Calu3 (cell line): ENCODE data around the gene DEGS1. TPM values are rescaled to one million over a fixed set of nuclear protein-coding genes. Genes with fewer than 3 reads are reported as not detected.

Experiments used
- Bru-seq: library from RNA; stranded (reverse); fragments of 400-500 nt; gene quantifications from one replicate; lab custom pipeline; 2021; lab: Mats Ljungman, UMichigan
- BruChase-seq, 2 experiments: library from RNA; stranded (reverse); fragments of 400-500 nt; gene quantifications; one replicate each; lab custom pipeline; 2021; lab: Mats Ljungman, UMichigan
- BruUV-seq: library from RNA; stranded (reverse); fragments of 400-500 nt; replicated peaks from 2 replicates; lab custom pipeline; 2021; lab: Mats Ljungman, UMichigan
- CTCF ChIA-PET: fragments of 300-600 bp; sonication (Branson Sonifier 250); formaldehyde crosslinking; loops from one replicate; lab custom pipeline; 2022; ENCODE audit warnings: antibody characterized with exemption; lab: Charles Lee
- DNase-seq: peaks from one replicate; pipeline ENCODE4 v3.0.0; 2022
- H3K27ac Mint-ChIP-seq: one replicate; pipeline ENCODE4 v1.8.0; 2022; ENCODE audit warnings: mixed read lengths; ENCODE audit not compliant: unreplicated experiment
- H3K27me3 Mint-ChIP-seq: one replicate; pipeline ENCODE4 v1.8.0; 2022; ENCODE audit warnings: mixed read lengths; ENCODE audit not compliant: unreplicated experiment
- H3K36me3 Mint-ChIP-seq: one replicate; pipeline ENCODE4 v1.8.0; 2022; ENCODE audit warnings: mild to moderate bottlenecking, moderate library complexity, mixed read lengths; ENCODE audit not compliant: insufficient read depth, unreplicated experiment
- H3K4me1 Mint-ChIP-seq: one replicate; pipeline ENCODE4 v1.8.0; 2022; ENCODE audit warnings: mild to moderate bottlenecking, low read depth, mixed read lengths; ENCODE audit not compliant: unreplicated experiment
- H3K4me3 Mint-ChIP-seq: one replicate; pipeline ENCODE4 v1.8.0; 2022; ENCODE audit warnings: mild to moderate bottlenecking, low read depth, moderate library complexity, mixed read lengths; ENCODE audit not compliant: unreplicated experiment
- H3K9me3 Mint-ChIP-seq: one replicate; pipeline ENCODE4 v1.8.0; 2022; ENCODE audit warnings: low read depth, mixed read lengths; ENCODE audit not compliant: unreplicated experiment
- intact Hi-C: fragments of 100-400 bp; cut with micrococcal nuclease; formaldehyde crosslinking; loops from one replicate; pipeline ENCODE4 v1.10.0; 2022; ENCODE audit not compliant: unreplicated experiment
- long read RNA-seq: library from polyadenylated mRNA; stranded (forward); transcript quantifications from one replicate; pipeline ENCODE4 v2.0.0, GENCODE V29; 2022
- total RNA-seq: library from RNA; stranded (reverse); gene quantifications from 2 replicates; pipeline ENCODE4 v1.2.3, GENCODE V29; 2022
- TF ChIP-seq, protein P1 (sequence below): fragments of 200-600 bp; IDR thresholded peaks from one replicate; pipeline ENCODE4 v1.8.0; 2022; ENCODE audit warnings: antibody characterized with exemption; ENCODE audit not compliant: unreplicated experiment

DEGS1 gene
- total RNA-seq = 58.1 and 72.5 TPM in 2 replicates
- percentile 85 among the genes with signal in this experiment for Bru-seq, nascent RNA
- BruChase-seq, experiment 1, labeled RNA remaining after a 6-hour chase = percentile 96 among the genes with signal in this experiment
- percentile 93 among the genes with signal in this experiment for BruChase-seq, experiment 2, labeled RNA remaining after a 2-hour chase
- long read RNA-seq, transcript DEGS1-201 (3 exons, 2,101 nt) = major isoform, 98 of 503 reads
- long read RNA-seq, partial matches to known transcripts = 3 of 503 reads
- long read RNA-seq, other reads (novel, unspliced or antisense) = 402 of 503 reads

- H3K9me3 Mint-ChIP-seq = no peaks in the 10 kb centered on the region
- DNase-seq = peak; percentile 87
- peaks cover 34% of the 10 kb centered on the region for H3K36me3 Mint-ChIP-seq
- TF ChIP-seq, protein P1, sequence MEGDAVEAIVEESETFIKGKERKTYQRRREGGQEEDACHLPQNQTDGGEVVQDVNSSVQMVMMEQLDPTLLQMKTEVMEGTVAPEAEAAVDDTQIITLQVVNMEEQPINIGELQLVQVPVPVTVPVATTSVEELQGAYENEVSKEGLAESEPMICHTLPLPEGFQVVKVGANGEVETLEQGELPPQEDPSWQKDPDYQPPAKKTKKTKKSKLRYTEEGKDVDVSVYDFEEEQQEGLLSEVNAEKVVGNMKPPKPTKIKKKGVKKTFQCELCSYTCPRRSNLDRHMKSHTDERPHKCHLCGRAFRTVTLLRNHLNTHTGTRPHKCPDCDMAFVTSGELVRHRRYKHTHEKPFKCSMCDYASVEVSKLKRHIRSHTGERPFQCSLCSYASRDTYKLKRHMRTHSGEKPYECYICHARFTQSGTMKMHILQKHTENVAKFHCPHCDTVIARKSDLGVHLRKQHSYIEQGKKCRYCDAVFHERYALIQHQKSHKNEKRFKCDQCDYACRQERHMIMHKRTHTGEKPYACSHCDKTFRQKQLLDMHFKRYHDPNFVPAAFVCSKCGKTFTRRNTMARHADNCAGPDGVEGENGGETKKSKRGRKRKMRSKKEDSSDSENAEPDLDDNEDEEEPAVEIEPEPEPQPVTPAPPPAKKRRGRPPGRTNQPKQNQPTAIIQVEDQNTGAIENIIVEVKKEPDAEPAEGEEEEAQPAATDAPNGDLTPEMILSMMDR = no peak
- peak within 1 kb of the TSS; percentile 77 for H3K27ac Mint-ChIP-seq
- CTCF ChIA-PET = interaction anchor here (0.6 to 0.8 kb wide), 4 partner anchors 30 to 303 kb away, joined by 3 to 6 read pairs (median 5); no protein-coding TSS in a partner anchor
- H3K4me1 Mint-ChIP-seq = peaks cover 19% of the 10 kb centered on the region
- BruUV-seq = no TSS peak
- intact Hi-C loops = no loop called here
- no peaks in the 10 kb centered on the region for H3K27me3 Mint-ChIP-seq
- H3K4me3 Mint-ChIP-seq = peak within 1 kb of the TSS; percentile 88
These were observed at the start of gene DEGS1 for GRCh38 chr1:224182866-224183590. TSS of gene DEGS1 (plus strand) at chr1:224183240. CDS start at chr1:224183337, 97 bp downstream.

DNA sequence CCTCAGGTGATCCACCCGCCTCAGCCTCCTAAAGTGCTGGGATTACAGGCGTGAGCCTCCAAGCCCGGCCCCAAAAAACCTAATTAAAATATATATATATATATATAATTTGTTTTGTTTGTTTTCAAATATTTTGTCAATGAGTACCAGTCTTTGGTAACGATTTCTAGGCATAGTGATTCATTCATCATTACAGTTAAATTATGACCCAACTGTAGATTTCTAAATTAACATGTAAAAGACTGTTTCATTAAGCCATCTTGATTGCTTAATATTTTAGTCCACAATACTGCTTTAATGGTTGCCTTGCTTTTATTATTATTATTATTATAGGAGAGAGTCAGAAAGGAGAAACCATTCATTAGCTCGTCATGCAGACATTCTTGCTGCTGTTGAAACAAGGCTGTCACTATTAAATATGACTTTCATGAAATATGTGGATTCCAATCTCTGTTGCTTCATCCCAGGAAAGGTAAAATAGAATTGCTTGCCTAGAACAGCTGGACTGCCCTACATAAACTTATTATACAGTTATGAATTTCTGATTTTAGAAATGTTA is 49.2 kb upstream of the DEGS1 start:
- peaks cover 82% of the 10 kb centered on the region for H3K36me3 Mint-ChIP-seq
- H3K4me1 Mint-ChIP-seq = no peaks in the 10 kb centered on the region
- H3K4me3 Mint-ChIP-seq = no peak overlapping the region
- TF ChIP-seq, protein P1 = no peak
- CTCF ChIA-PET = no interaction called here
- intact Hi-C loops = loop anchor here (10.0 kb wide), 1 partner anchor 791 kb away; the partner anchor contains the start of gene DNAH14
- DNase-seq = no peak
- H3K9me3 Mint-ChIP-seq = peaks cover 2% of the 10 kb centered on the region
- BruUV-seq = no TSS peak
- no peaks in the 10 kb centered on the region for H3K27me3 Mint-ChIP-seq
- H3K27ac Mint-ChIP-seq = no peak overlapping the region

DNA sequence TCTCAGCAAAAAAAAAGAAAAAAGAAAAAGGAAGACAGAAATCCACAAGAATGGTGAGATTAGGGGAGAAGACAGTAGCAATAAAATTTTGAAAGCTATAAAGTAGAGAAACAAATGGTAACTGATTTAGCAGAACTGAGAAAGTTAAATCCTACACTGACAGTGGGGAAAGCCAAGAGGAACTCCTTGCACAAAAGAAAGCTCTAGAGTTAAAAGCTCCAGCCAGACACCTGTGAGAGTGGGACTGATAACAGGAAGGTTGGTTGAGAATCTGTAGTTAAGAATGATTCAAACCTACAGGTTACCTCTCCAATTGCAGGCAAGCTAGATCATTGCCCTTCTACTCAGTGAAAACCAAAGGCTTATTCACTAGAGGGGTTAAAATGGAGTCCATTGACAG is 45.5 kb upstream of the DEGS1 start:
- Mint-ChIP-seq H3K27me3 (no peaks in the 10 kb centered on the region), H3K27ac (no peak overlapping the region), H3K9me3 (no peaks in the 10 kb centered on the region), H3K4me1 (no peaks in the 10 kb centered on the region), H3K36me3 (peaks cover 80% of the 10 kb centered on the region), H3K4me3 (no peak overlapping the region)
- TF ChIP-seq, protein P1 = no peak
- no TSS peak for BruUV-seq
- intact Hi-C loops = loop anchor here (10.0 kb wide), 1 partner anchor 787 kb away; the partner anchor contains the start of gene DNAH14
- CTCF ChIA-PET = interaction anchor here (0.6 to 0.8 kb wide), 2 partner anchors 173 to 320 kb away, joined by 3 to 5 read pairs; no protein-coding TSS in a partner anchor
- no peak for DNase-seq

GRCh38 chr1:224138198-224138597 is 44.8 kb upstream of the DEGS1 start:
- no peak overlapping the region for H3K27ac Mint-ChIP-seq
- H3K9me3 Mint-ChIP-seq = no peaks in the 10 kb centered on the region
- no TSS peak for BruUV-seq
- no peak overlapping the region for H3K4me3 Mint-ChIP-seq
- intact Hi-C loops = loop anchor here (10.0 kb wide), 1 partner anchor 787 kb away; the partner anchor contains the start of gene DNAH14
- DNase-seq = no peak
- peaks cover 82% of the 10 kb centered on the region for H3K36me3 Mint-ChIP-seq
- no peaks in the 10 kb centered on the region for H3K4me1 Mint-ChIP-seq
- H3K27me3 Mint-ChIP-seq = no peaks in the 10 kb centered on the region
- TF ChIP-seq, protein P1 = no peak
- CTCF ChIA-PET = interaction anchor here (0.6 kb wide), 1 partner anchor 319 kb away, joined by 5 read pairs; no protein-coding TSS in a partner anchor
